B cell (primary cell): ENCODE results near the gene PI4KB. TPM values are rescaled to one million over a fixed set of nuclear protein-coding genes. Genes with fewer than 3 reads are reported as not detected.

Experiments
- ATAC-seq: fragments of 200-7000 bp; cut with Tn5 transposase; one replicate; pipeline ENCODE4 v1.10.0; 2021; ENCODE audit warnings: low read depth, mild to moderate bottlenecking, moderate number of reproducible peaks, moderate library complexity
- CTCF ChIA-PET: fragments of 350-600 bp; sonication (Branson Sonifier 250); formaldehyde crosslinking; loops from one replicate; lab custom pipeline; 2021; ENCODE audit warnings: antibody characterized with exemption, inconsistent platforms; lab: Charles Lee
- POLR2A ChIA-PET: fragments of 350-600 bp; sonication (Branson Sonifier 250); formaldehyde crosslinking; loops from one replicate; lab custom pipeline; 2021; ENCODE audit warnings: antibody characterized with exemption; lab: Charles Lee
- DNase-seq: peaks from one replicate; pipeline ENCODE4 v3.0.0; 2013
- H2AFZ ChIP-seq: 2 replicates; pipeline ENCODE4 v1.6.1; 2012; ENCODE audit warnings: mild to moderate bottlenecking, low read depth, low read length; ENCODE audit not compliant: insufficient read depth, poor library complexity, severe bottlenecking
- H3K27ac ChIP-seq, 2 donors: 1 replicate in 1 of 2; 2 replicates in 1 of 2; pipeline ENCODE4 v1.5.1; 2012 to 2013; ENCODE audit warnings: low read length in 2 of 2, mild to moderate bottlenecking in 2 of 2, moderate library complexity in 1 of 2
- H3K27me3 ChIP-seq, 4 experiments: fragments of 200-600 bp in 1 of 4; sonication (generic) in 1 of 4; replicated peaks in 1 of 4; 1 replicate in 2 of 4; 2 replicates in 2 of 4; pipeline versions ENCODE4 v1.6.1 to v1.7.0; 2013 to 2016; ENCODE audit warnings: low read length in 3 of 4, mild to moderate bottlenecking in 2 of 4, mixed read lengths in 1 of 4, moderate library complexity in 1 of 4; ENCODE audit not compliant: insufficient read depth in 4 of 4, control insufficient read depth in 3 of 4; ENCODE audit errors: control extremely low read depth in 1 of 4
- H3K36me3 ChIP-seq, 2 experiments: replicated peaks in 1 of 2; 1 replicate in 1 of 2; 2 replicates in 1 of 2; pipeline versions ENCODE4 v1.6.1 to v1.7.1; 2013; ENCODE audit warnings: low read length in 1 of 2; ENCODE audit not compliant: insufficient read depth in 2 of 2, control insufficient read depth in 1 of 2; ENCODE audit errors: control extremely low read depth in 1 of 2, extremely low read depth in 1 of 2
- H3K4me1 ChIP-seq, 2 donors: fragments of 200-600 bp in 1 of 2; sonication (generic) in 1 of 2; 1 replicate in 1 of 2; 2 replicates in 1 of 2; pipeline versions ENCODE4 v1.5.1 to v1.6.1; 2013 to 2017; ENCODE audit warnings: low read length in 2 of 2; ENCODE audit not compliant: control insufficient read depth in 2 of 2, insufficient read depth in 2 of 2
- H3K4me2 ChIP-seq: replicated peaks from 2 replicates; pipeline ENCODE3; 2012; ENCODE audit warnings: mild to moderate bottlenecking, low read depth, low read length; ENCODE audit not compliant: poor library complexity, severe bottlenecking
- H3K4me3 ChIP-seq, 5 experiments: fragments of 200-600 bp in 1 of 5; sonication (generic) in 1 of 5; 1 replicate in 3 of 5; 2 replicates in 2 of 5; pipeline versions ENCODE4 v1.5.1 to v1.7.0; 2011 to 2016; ENCODE audit warnings: low read length in 4 of 5, mild to moderate bottlenecking in 4 of 5, low read depth in 2 of 5, control low read depth in 1 of 5, moderate library complexity in 1 of 5; ENCODE audit not compliant: insufficient read depth in 1 of 5; ENCODE audit errors: control extremely low read depth in 1 of 5, extremely low read depth in 1 of 5
- H3K79me2 ChIP-seq: fragments of 200-600 bp; sonication (generic); one replicate; pipeline ENCODE4 v1.6.0; 2016; ENCODE audit warnings: low read length; ENCODE audit not compliant: control insufficient read depth, insufficient read depth
- H3K9ac ChIP-seq: fragments of 200-600 bp; sonication (generic); 2 replicates; pipeline ENCODE4 v1.6.1; 2017; ENCODE audit warnings: mild to moderate bottlenecking, low read length, moderate library complexity
- H3K9me3 ChIP-seq, 3 donors: one replicate each; pipeline versions ENCODE4 v1.6.1 to v1.7.1; 2013; ENCODE audit warnings: low read length in 2 of 3; ENCODE audit not compliant: control insufficient read depth in 2 of 3, insufficient read depth in 1 of 3; ENCODE audit errors: control extremely low read depth in 1 of 3
- H4K20me1 ChIP-seq: 2 replicates; pipeline ENCODE4 v1.6.0; 2012; ENCODE audit warnings: mild to moderate bottlenecking, low read length; ENCODE audit not compliant: insufficient read depth, control insufficient read depth, poor library complexity, severe bottlenecking
- H3K27ac Mint-ChIP-seq: one replicate; pipeline ENCODE4 v1.8.0; 2021; ENCODE audit warnings: mixed read lengths
- H3K27me3 Mint-ChIP-seq: one replicate; pipeline ENCODE4 v1.8.0; 2021; ENCODE audit warnings: mixed read lengths
- H3K4me1 Mint-ChIP-seq: one replicate; pipeline ENCODE4 v1.8.0; 2021; ENCODE audit warnings: mixed read lengths
- H3K4me3 Mint-ChIP-seq: one replicate; pipeline ENCODE4 v1.8.0; 2021; ENCODE audit warnings: mixed read lengths
- H3K9me3 Mint-ChIP-seq: one replicate; pipeline ENCODE4 v1.8.0; 2022; ENCODE audit warnings: mixed read lengths; ENCODE audit not compliant: insufficient read depth
- EZH2 ChIP-seq: IDR thresholded peaks from 2 replicates; pipeline ENCODE4 v1.6.1; 2012; ENCODE audit warnings: borderline replicate concordance, low read depth, mild to moderate bottlenecking, moderate library complexity, low read length; ENCODE audit not compliant: insufficient read depth, poor library complexity, severe bottlenecking
- WGBS: methylation state at CpG from one replicate; pipeline ENCODE4 v1.1.5; 2013; ENCODE audit warnings: missing lambda C conversion rate; ENCODE audit not compliant: insufficient coverage; 5-methylcytosine and 5-hydroxymethylcytosine counted together
- intact Hi-C: fragments of 100-400 bp; cut with micrococcal nuclease; formaldehyde crosslinking; loops from one replicate; pipeline ENCODE4 v1.10.0; 2022
- polyA plus RNA-seq: library from polyadenylated mRNA; depleted of rRNA; stranded (reverse); fragments of >200 nt; gene quantifications from 2 replicates; pipeline ENCODE4 v1.2.3, GENCODE V29; 2012
- total RNA-seq, 2 donors: library from RNA; stranded (reverse); fragments of 120-200 nt in 1 of 2; gene quantifications; 1 replicate in 1 of 2; 2 replicates in 1 of 2; pipeline versions ENCODE4 v1.2.3 to v1.2.4, GENCODE V29; 2013 to 2022
- TF ChIP-seq, protein P1 (sequence below): fragments of 200-600 bp; IDR thresholded peaks from one replicate; pipeline ENCODE4 v1.8.0; 2022; ENCODE audit warnings: antibody characterized with exemption, mild to moderate bottlenecking

Gene PI4KB
- total and polyA plus RNA-seq, 2 donors (not counting 1 experiment from before 2014, with no cell fraction given): 110 to 138 TPM

DNA sequence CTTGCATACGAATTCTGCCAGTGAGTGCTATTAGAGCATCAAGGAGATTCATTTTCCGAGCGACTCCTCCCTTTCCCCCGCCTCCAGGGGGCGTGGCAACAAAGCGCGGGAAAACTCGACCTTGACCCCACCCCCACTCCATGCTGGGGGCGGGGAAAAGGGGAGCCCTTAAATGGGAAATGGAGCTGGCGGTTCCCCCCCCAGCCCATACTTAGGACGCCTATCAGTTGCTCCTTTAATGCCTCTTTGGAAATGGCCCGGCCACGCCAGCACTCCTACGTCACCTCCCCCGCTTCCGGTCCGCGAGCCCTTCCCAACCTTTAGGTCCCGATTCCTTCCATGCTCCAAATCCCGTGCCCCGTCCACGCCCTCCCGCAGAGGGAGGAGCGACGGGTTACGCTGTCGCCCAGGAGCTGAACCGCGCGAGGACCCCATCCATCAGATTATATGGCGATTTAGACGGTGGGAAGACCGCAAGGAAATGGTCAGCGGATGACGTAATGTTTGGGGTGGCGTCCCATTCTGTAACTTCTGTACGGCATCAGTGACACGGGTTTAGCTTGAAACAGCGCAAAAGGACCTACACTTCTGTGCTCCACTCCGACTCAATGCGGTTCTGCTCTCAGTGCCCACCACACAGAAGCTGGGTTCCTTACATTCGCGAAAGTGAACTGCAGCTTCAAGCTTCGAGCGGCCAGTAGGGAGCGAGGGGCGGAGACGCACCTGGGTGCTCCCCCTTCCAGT, 45.8 kb downstream of the PI4KB start:
- Histone ChIP-seq H2AFZ (peak overlapping the region; percentile 76), H3K4me2 (peak overlapping the region; percentile 90), H3K79me2 (peaks cover 41% of the 10 kb centered on the region), H3K4me1 (peaks cover 32 to 46% of the 10 kb centered on the region in 2 donors), H4K20me1 (peaks cover 22% of the 10 kb centered on the region), H3K27me3 (no peaks in the 10 kb centered on the region), H3K27ac (peak overlapping the region; percentile 95 to 96), H3K36me3 (peaks cover 1 to 9% of the 10 kb centered on the region in 2 experiments), H3K4me3 (peak overlapping the region; percentile 91 to 100 (median 97)), H3K9me3 (no peaks in the 10 kb centered on the region), H3K9ac (peak overlapping the region; percentile 92)
- peak; percentile 25 for ATAC-seq
- H3K27ac Mint-ChIP-seq: peak overlapping the region; percentile 96
- TF ChIP-seq, protein P1, sequence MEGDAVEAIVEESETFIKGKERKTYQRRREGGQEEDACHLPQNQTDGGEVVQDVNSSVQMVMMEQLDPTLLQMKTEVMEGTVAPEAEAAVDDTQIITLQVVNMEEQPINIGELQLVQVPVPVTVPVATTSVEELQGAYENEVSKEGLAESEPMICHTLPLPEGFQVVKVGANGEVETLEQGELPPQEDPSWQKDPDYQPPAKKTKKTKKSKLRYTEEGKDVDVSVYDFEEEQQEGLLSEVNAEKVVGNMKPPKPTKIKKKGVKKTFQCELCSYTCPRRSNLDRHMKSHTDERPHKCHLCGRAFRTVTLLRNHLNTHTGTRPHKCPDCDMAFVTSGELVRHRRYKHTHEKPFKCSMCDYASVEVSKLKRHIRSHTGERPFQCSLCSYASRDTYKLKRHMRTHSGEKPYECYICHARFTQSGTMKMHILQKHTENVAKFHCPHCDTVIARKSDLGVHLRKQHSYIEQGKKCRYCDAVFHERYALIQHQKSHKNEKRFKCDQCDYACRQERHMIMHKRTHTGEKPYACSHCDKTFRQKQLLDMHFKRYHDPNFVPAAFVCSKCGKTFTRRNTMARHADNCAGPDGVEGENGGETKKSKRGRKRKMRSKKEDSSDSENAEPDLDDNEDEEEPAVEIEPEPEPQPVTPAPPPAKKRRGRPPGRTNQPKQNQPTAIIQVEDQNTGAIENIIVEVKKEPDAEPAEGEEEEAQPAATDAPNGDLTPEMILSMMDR: no peak
- no peak for TF ChIP-seq EZH2
- no peaks in the 10 kb centered on the region for H3K27me3 Mint-ChIP-seq
- under 1% methylated on average over 43 of the region's 48 CpGs for WGBS
- peaks cover 51% of the 10 kb centered on the region for H3K4me1 Mint-ChIP-seq
- peak; percentile 95 for DNase-seq
- peak overlapping the region; percentile 98 for H3K4me3 Mint-ChIP-seq
- intact Hi-C loops: loop anchor here (1.0 to 5.0 kb wide), 5 partner anchors 27 to 556 kb away; partner anchors contain the start of genes ARNT, C2CD4D, CDC42SE1 and PI4KB
- ChIA-PET POLR2A (interaction anchor here (0.5 to 1.2 kb wide), 12 partner anchors 15 to 1394 kb away, joined by 3 to 7 read pairs (median 4); partner anchors contain the start of genes PI4KB, PSMB4, PSMD4 and RFX5), CTCF (interaction anchor here (1.1 to 2.4 kb wide), 8 partner anchors 20 to 85 kb away, joined by 3 to 14 read pairs (median 6); partner anchors contain the start of genes PI4KB and PSMD4)
- H3K9me3 Mint-ChIP-seq: no peaks in the 10 kb centered on the region
